NCI-H526 treated with DMSO at 0.1 percent for 48 hours (cell line): ENCODE data around the gene IZUMO2.
"Not testable (repeated sequence)": the region's sequence is repeated elsewhere in the genome, so short reads cannot be mapped to it uniquely, and the experiment has no call there.

Source experiments
- DNase-seq: peaks from one replicate; lab custom pipeline; 2025; lab: John Stamatoyannopoulos, UW

IZUMO2 gene

GRCh38 chr19:50135856-50136602 is 27.1 kb downstream of the IZUMO2 start:
- DNase-seq: not testable (repeated sequence)

DNA sequence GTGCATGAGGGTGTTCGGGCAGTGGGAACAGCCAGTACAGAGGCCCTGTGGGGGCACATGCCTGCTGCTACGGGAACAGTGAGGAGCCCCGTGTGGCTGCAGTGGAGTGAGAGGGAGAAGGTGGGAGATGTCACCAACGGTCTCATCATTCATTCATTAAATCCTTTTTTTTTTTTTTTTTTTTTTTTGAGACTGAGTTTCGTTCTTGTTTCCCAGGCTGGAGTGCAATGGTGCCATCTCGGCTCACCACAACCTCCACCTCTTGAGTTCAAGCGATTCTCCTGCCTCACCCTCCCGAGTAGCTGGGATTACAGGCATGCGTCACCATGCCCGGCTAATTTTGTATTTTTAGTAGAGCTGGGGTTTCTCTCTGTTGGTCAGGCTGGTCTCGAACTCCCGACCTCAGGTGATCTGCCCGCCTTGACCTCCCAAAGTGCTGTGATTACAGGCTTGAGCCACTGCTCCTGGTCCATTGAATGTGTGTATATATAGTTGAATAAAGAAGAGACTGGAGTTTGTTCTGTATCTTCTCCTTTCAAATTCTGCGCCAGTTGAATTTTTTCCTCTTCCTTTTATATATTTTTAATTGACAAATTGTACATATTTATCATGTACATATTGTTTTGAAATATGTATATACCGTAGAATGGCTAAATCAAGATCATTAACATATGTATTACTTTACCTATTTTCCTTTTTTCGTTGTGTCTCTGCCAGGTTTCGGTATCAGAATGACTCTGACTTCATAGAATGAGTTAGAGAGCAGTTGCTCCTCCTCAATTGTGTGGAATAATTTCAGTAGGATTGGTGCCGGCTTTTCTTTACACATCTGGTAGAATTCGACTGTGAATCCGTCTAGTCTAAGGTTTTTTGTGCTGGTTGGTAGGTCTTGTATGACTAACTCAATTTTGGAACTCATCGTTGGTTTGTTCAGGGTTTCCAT is 28.0 kb downstream of the IZUMO2 start:
- not testable (repeated sequence) for DNase-seq

- not testable (repeated sequence) for DNase-seq
Observed at GRCh38 chr19:50133518-50134492, 29.3 kb downstream of the IZUMO2 start.

GRCh38 chr19:50104012-50104411 is 59.1 kb downstream of the IZUMO2 start:
- DNase-seq: not testable (repeated sequence)

GRCh38 chr19:50103405-50103804 is 59.7 kb downstream of the IZUMO2 start:
- DNase-seq: not testable (repeated sequence)
